ENCODE data around the gene DPP6. TPM values are rescaled to one million over a fixed set of nuclear protein-coding genes. Genes with fewer than 3 reads are reported as not detected.

Gene DPP6
- total RNA-seq, 1 donor from 2014 or later = 0.39 TPM

DNA sequence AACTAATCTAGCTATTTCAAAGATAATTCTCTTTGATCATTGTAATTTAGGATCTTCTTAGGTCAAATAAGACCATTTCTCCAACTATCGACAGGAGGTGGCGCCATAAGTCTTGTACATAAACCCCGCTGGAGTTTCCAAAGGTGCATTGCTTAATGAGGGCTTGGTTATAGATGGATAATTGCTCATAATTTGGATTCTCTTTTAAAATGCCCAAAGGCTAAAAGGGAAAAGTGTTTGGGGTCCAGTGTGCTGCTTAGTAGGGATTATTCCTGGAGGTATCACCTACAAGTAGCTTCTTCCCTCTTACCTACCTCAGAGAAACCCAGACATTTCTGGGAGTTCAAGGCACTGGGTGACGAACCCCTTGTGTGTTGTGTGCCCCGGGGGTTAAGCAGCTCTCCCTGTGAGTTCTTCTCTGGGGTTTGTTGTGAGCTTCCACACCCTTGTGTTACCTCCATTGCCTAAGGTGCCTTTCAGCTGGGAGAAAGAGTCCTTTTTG is 875.5 kb downstream of the DPP6 start:
- Histone ChIP-seq H3K4me3 (no peak overlapping the region), H4K20me1 (ENCODE audit: low read depth) (no peaks in the 10 kb centered on the region), H3K27me3 (no peaks in the 10 kb centered on the region), H2AFZ (replicated peaks) (peak overlapping the region; percentile 14), H3K27ac (no peak overlapping the region), H3K9ac (no peak overlapping the region), H3K36me3 (no peaks in the 10 kb centered on the region), H3K9me3 (ENCODE audit: low read depth) (no peaks in the 10 kb centered on the region), H3K4me1 (no peaks in the 10 kb centered on the region), H3K79me2 (ENCODE audit: low read depth) (no peaks in the 10 kb centered on the region), H3K4me2 (no peak overlapping the region), H3F3A (ENCODE audit: low read depth) (no peaks in the 10 kb centered on the region)
- Mint-ChIP-seq H3K9me3 (peaks cover 2% of the 10 kb centered on the region), H3K4me1 (no peaks in the 10 kb centered on the region), H3K36me3 (no peaks in the 10 kb centered on the region), H3K27me3 (ENCODE audit: insufficient read depth, low read depth) (peaks cover 2% of the 10 kb centered on the region), H3K4me3 (no peak overlapping the region), H3K27ac (no peak overlapping the region)
- peak; percentile 86 for DNase-seq (ENCODE audit: low spot score)
- TF ChIP-seq, protein P1, sequence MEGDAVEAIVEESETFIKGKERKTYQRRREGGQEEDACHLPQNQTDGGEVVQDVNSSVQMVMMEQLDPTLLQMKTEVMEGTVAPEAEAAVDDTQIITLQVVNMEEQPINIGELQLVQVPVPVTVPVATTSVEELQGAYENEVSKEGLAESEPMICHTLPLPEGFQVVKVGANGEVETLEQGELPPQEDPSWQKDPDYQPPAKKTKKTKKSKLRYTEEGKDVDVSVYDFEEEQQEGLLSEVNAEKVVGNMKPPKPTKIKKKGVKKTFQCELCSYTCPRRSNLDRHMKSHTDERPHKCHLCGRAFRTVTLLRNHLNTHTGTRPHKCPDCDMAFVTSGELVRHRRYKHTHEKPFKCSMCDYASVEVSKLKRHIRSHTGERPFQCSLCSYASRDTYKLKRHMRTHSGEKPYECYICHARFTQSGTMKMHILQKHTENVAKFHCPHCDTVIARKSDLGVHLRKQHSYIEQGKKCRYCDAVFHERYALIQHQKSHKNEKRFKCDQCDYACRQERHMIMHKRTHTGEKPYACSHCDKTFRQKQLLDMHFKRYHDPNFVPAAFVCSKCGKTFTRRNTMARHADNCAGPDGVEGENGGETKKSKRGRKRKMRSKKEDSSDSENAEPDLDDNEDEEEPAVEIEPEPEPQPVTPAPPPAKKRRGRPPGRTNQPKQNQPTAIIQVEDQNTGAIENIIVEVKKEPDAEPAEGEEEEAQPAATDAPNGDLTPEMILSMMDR (IDR thresholded peaks at IDR 0.05) = peak; percentile 77
- no peak for TF ChIP-seq EZH2 (IDR thresholded peaks at IDR 0.05)

- no peaks in the 10 kb centered on the region for H3K27me3 ChIP-seq
- no peaks in the 10 kb centered on the region for H3K9me3 ChIP-seq (ENCODE audit: low read depth)
- H3K4me3 ChIP-seq = no peak overlapping the region
- Mint-ChIP-seq H3K4me1 (no peaks in the 10 kb centered on the region), H3K27me3 (ENCODE audit: insufficient read depth, low read depth) (peaks cover 2% of the 10 kb centered on the region), H3K27ac (no peak overlapping the region), H3K9me3 (peaks cover 9% of the 10 kb centered on the region), H3K36me3 (no peaks in the 10 kb centered on the region), H3K4me3 (no peak overlapping the region)
- H4K20me1 ChIP-seq (ENCODE audit: low read depth) = no peaks in the 10 kb centered on the region
- no peak overlapping the region for H3K9ac ChIP-seq
- no peaks in the 10 kb centered on the region for H3F3A ChIP-seq (ENCODE audit: low read depth)
- no peaks in the 10 kb centered on the region for H3K4me1 ChIP-seq
- H3K36me3 ChIP-seq = no peaks in the 10 kb centered on the region
- no peak overlapping the region for H3K4me2 ChIP-seq
- no peak overlapping the region for H3K27ac ChIP-seq
- DNase-seq (ENCODE audit: low spot score) = no peak
- H3K79me2 ChIP-seq (ENCODE audit: low read depth) = no peaks in the 10 kb centered on the region
- H2AFZ ChIP-seq (replicated peaks) = peak overlapping the region; percentile 14
- no peak for TF ChIP-seq EZH2phosphoT487 (IDR thresholded peaks at IDR 0.05)
- TF ChIP-seq, protein P1 (IDR thresholded peaks at IDR 0.05) = no peak
These were observed 876.2 kb downstream of the DPP6 start for GRCh38 chr7:154928136-154929005.

- H3K4me2 ChIP-seq = no peak overlapping the region
- H3K27me3 ChIP-seq = no peaks in the 10 kb centered on the region
These were observed 877.0 kb downstream of the DPP6 start for GRCh38 chr7:154929006-154929726.

More at GRCh38 chr7:154929006-154929726, 877.0 kb downstream of the DPP6 start:
- no peak overlapping the region for H3K4me3 ChIP-seq
- DNase-seq (ENCODE audit: low spot score) = no peak
- no peak overlapping the region for H3K27ac ChIP-seq
- Mint-ChIP-seq H3K4me1 (no peaks in the 10 kb centered on the region), H3K9me3 (peaks cover 16% of the 10 kb centered on the region), H3K27ac (no peak overlapping the region), H3K27me3 (ENCODE audit: insufficient read depth, low read depth) (peaks cover 2% of the 10 kb centered on the region), H3K4me3 (no peak overlapping the region), H3K36me3 (no peaks in the 10 kb centered on the region)
- no peaks in the 10 kb centered on the region for H3K4me1 ChIP-seq
- H3K9me3 ChIP-seq (ENCODE audit: low read depth) = no peaks in the 10 kb centered on the region
- H2AFZ ChIP-seq (replicated peaks) = no peak overlapping the region
- H3K9ac ChIP-seq = no peak overlapping the region
- no peaks in the 10 kb centered on the region for H4K20me1 ChIP-seq (ENCODE audit: low read depth)
- H3F3A ChIP-seq (ENCODE audit: low read depth) = no peaks in the 10 kb centered on the region
- H3K79me2 ChIP-seq (ENCODE audit: low read depth) = no peaks in the 10 kb centered on the region
- H3K36me3 ChIP-seq = no peaks in the 10 kb centered on the region
- TF ChIP-seq, protein P1 (IDR thresholded peaks at IDR 0.05) = no peak
- TF ChIP-seq EZH2 (IDR thresholded peaks at IDR 0.05) (no peak), EZH2phosphoT487 (IDR thresholded peaks at IDR 0.05) (no peak)

Data from neural progenitor cell (in vitro differentiated cells).